B cell (primary cell): Measurements from ENCODE around the gene ZNHIT2.

ENCODE experiments used
- EZH2 ChIP-seq: IDR thresholded peaks from 2 replicates; pipeline ENCODE4 v1.6.1; 2012; ENCODE audit warnings: borderline replicate concordance, low read depth, mild to moderate bottlenecking, moderate library complexity, low read length; ENCODE audit not compliant: insufficient read depth, poor library complexity, severe bottlenecking
- TF ChIP-seq, protein P1 (sequence below): fragments of 200-600 bp; IDR thresholded peaks from one replicate; pipeline ENCODE4 v1.8.0; 2022; ENCODE audit warnings: antibody characterized with exemption, mild to moderate bottlenecking

DNA sequence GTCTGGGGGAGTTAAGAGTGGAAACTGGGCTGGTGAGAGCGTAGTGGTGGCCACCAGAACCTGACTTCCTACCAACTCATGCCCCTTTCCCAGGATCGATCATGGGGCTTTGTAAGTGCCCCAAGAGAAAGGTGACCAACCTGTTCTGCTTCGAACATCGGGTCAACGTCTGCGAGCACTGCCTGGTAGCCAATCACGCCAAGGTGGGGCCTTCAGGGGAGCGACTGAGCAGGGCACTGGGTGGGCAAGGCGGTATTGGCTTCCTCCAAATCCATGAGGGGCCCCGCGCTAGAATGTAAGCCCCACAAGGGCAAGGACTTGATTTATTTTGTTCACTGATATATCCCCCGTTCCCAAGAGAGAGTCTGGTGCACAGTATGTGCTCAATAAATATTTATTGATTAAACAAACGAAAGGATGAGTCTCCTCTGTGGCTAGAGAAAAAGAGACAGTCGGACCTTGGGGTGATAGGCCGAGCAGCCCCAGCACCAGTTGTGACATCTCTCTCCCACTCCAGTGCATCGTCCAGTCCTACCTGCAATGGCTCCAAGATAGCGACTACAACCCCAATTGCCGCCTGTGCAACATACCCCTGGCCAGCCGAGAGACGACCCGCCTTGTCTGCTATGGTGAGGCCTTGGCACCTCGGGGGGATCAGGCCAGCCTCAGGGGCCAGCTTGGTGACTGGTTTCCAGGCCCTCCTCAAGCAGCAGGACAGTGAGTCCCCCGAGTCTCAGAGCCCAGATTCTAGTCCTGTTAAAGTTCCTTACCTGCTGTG lies 32.7 kb downstream of the ZNHIT2 start:
- TF ChIP-seq EZH2 = no peak
- TF ChIP-seq, protein P1, sequence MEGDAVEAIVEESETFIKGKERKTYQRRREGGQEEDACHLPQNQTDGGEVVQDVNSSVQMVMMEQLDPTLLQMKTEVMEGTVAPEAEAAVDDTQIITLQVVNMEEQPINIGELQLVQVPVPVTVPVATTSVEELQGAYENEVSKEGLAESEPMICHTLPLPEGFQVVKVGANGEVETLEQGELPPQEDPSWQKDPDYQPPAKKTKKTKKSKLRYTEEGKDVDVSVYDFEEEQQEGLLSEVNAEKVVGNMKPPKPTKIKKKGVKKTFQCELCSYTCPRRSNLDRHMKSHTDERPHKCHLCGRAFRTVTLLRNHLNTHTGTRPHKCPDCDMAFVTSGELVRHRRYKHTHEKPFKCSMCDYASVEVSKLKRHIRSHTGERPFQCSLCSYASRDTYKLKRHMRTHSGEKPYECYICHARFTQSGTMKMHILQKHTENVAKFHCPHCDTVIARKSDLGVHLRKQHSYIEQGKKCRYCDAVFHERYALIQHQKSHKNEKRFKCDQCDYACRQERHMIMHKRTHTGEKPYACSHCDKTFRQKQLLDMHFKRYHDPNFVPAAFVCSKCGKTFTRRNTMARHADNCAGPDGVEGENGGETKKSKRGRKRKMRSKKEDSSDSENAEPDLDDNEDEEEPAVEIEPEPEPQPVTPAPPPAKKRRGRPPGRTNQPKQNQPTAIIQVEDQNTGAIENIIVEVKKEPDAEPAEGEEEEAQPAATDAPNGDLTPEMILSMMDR = no peak
